DOHH2 (cell line): ENCODE data around the gene SUSD1.
"Not testable (repeated sequence)": the region's sequence is repeated elsewhere in the genome, so short reads cannot be mapped to it uniquely, and the experiment has no call there.

Experiments used
- H3F3A ChIP-seq: fragments of 200-600 bp; sonication (generic), shearing (Covaris generic); 2 replicates; pipeline ENCODE4 v1.6.0; 2016; ENCODE audit warnings: antibody characterized with exemption, mild to moderate bottlenecking; ENCODE audit not compliant: control insufficient read depth, insufficient read depth
- H3K27ac ChIP-seq: fragments of 200-600 bp; sonication (generic); 2 replicates; pipeline ENCODE4 v1.5.1; 2014; ENCODE audit warnings: low read depth, mild to moderate bottlenecking, low read length, moderate library complexity
- H3K27me3 ChIP-seq: fragments of 200-600 bp; sonication (generic); 2 replicates; pipeline ENCODE4 v1.6.1; 2014; ENCODE audit warnings: mild to moderate bottlenecking, low read length, mixed read lengths; ENCODE audit not compliant: control insufficient read depth
- H3K36me3 ChIP-seq: fragments of 200-600 bp; sonication (generic); 2 replicates; pipeline ENCODE4 v1.6.1; 2014; ENCODE audit warnings: mild to moderate bottlenecking, low read length, moderate library complexity, mixed read lengths; ENCODE audit not compliant: control insufficient read depth
- H3K4me1 ChIP-seq: fragments of 200-600 bp; sonication (generic); 2 replicates; pipeline ENCODE4 v1.6.1; 2014; ENCODE audit warnings: mild to moderate bottlenecking, low read length, mixed read lengths; ENCODE audit not compliant: control insufficient read depth
- H3K4me2 ChIP-seq: fragments of 200-600 bp; sonication (generic); 2 replicates; pipeline ENCODE4 v1.6.0; 2014; ENCODE audit warnings: mild to moderate bottlenecking, low read length, moderate library complexity
- H3K4me3 ChIP-seq: fragments of 200-600 bp; sonication (generic); 2 replicates; pipeline ENCODE4 v1.5.1; 2014; ENCODE audit warnings: mild to moderate bottlenecking, low read length, mixed read lengths
- H3K79me2 ChIP-seq: fragments of 200-600 bp; sonication (generic); 2 replicates; pipeline ENCODE4 v1.6.1; 2014; ENCODE audit warnings: mild to moderate bottlenecking, low read length, mixed read lengths; ENCODE audit not compliant: control insufficient read depth
- H3K9me2 ChIP-seq: fragments of 200-600 bp; sonication (generic); replicated peaks from 2 replicates; pipeline ENCODE4 v1.6.1; 2014; ENCODE audit warnings: mild to moderate bottlenecking, low read length, mixed read lengths; ENCODE audit not compliant: control insufficient read depth
- H3K9me3 ChIP-seq: fragments of 200-600 bp; sonication (generic); 2 replicates; pipeline ENCODE4 v1.6.1; 2014; ENCODE audit warnings: antibody characterized with exemption, low read length, mixed read lengths; ENCODE audit not compliant: control insufficient read depth, insufficient read depth
- H4K20me1 ChIP-seq: fragments of 200-600 bp; sonication (generic); 2 replicates; pipeline ENCODE4 v1.6.0; 2014; ENCODE audit warnings: low read depth, mild to moderate bottlenecking, antibody characterized with exemption, low read length, moderate library complexity; ENCODE audit not compliant: control insufficient read depth, insufficient read depth
- CTCF ChIP-seq: fragments of 200-600 bp; sonication (generic); IDR thresholded peaks from one replicate; pipeline ENCODE4 v1.5.1; 2014; ENCODE audit warnings: antibody characterized with exemption, mild to moderate bottlenecking, low read depth, low read length; ENCODE audit not compliant: poor library complexity, severe bottlenecking
- EZH2phosphoT487 ChIP-seq: fragments of 200-600 bp; sonication (generic); IDR thresholded peaks from 2 replicates; pipeline ENCODE4 v1.6.1; 2017; ENCODE audit warnings: borderline replicate concordance, mild to moderate bottlenecking, antibody characterized with exemption, low read length, moderate library complexity, mixed read lengths

SUSD1 gene

GRCh38 chr9:112140936-112141335 lies 34.2 kb downstream of the SUSD1 start:
- no peak overlapping the region for H3K4me3 ChIP-seq
- H3K36me3 ChIP-seq: no peaks in the 10 kb centered on the region
- no peaks in the 10 kb centered on the region for H3K79me2 ChIP-seq
- no peak overlapping the region for H3K4me2 ChIP-seq
- H3K9me3 ChIP-seq: no peaks in the 10 kb centered on the region
- no peak overlapping the region for H3K27ac ChIP-seq
- no peaks in the 10 kb centered on the region for H4K20me1 ChIP-seq
- no peaks in the 10 kb centered on the region for H3K9me2 ChIP-seq
- TF ChIP-seq EZH2phosphoT487: no peak
- no peak for TF ChIP-seq CTCF
- H3F3A ChIP-seq: no peaks in the 10 kb centered on the region
- peaks cover 6% of the 10 kb centered on the region for H3K4me1 ChIP-seq
- no peaks in the 10 kb centered on the region for H3K27me3 ChIP-seq

- no peak overlapping the region for H3K27ac ChIP-seq
Observed at GRCh38 chr9:112137066-112137465, 38.0 kb downstream of the SUSD1 start.

GRCh38 chr9:112135706-112136105 lies 39.4 kb downstream of the SUSD1 start:
- H3K4me1 ChIP-seq: peaks cover 16% of the 10 kb centered on the region
- no peaks in the 10 kb centered on the region for H3K9me2 ChIP-seq
- H3K4me3 ChIP-seq: no peak overlapping the region
- H3K9me3 ChIP-seq: peaks cover 8% of the 10 kb centered on the region
- H3K36me3 ChIP-seq: no peaks in the 10 kb centered on the region
- no peak overlapping the region for H3K4me2 ChIP-seq
- no peaks in the 10 kb centered on the region for H4K20me1 ChIP-seq
- no peaks in the 10 kb centered on the region for H3K27me3 ChIP-seq
- no peaks in the 10 kb centered on the region for H3K79me2 ChIP-seq
- no peaks in the 10 kb centered on the region for H3F3A ChIP-seq
- TF ChIP-seq CTCF: no peak
- no peak overlapping the region for H3K27ac ChIP-seq

More at GRCh38 chr9:112137066-112137465, 38.0 kb downstream of the SUSD1 start:
- no peak overlapping the region for H3K4me3 ChIP-seq
- H3K79me2 ChIP-seq: no peaks in the 10 kb centered on the region
- no peak overlapping the region for H3K4me2 ChIP-seq
- TF ChIP-seq EZH2phosphoT487 (no peak), CTCF (no peak)
- no peaks in the 10 kb centered on the region for H3K36me3 ChIP-seq
- H3K27me3 ChIP-seq: no peaks in the 10 kb centered on the region
- H3K9me2 ChIP-seq: no peaks in the 10 kb centered on the region
- no peaks in the 10 kb centered on the region for H4K20me1 ChIP-seq
- peaks cover 16% of the 10 kb centered on the region for H3K4me1 ChIP-seq
- peaks cover 8% of the 10 kb centered on the region for H3K9me3 ChIP-seq
- no peaks in the 10 kb centered on the region for H3F3A ChIP-seq

GRCh38 chr9:112133806-112134205 lies 41.3 kb downstream of the SUSD1 start:
- H3F3A ChIP-seq, H3K4me3 ChIP-seq, H3K9me2 ChIP-seq, H3K36me3 ChIP-seq, H3K27ac ChIP-seq, H3K79me2 ChIP-seq, H4K20me1 ChIP-seq, H3K27me3 ChIP-seq, H3K9me3 ChIP-seq: not testable (repeated sequence)
- Histone ChIP-seq H3K4me1 (peaks cover 10% of the 10 kb centered on the region), H3K4me2 (peak overlapping the region; percentile 26)
